HG03469 (cell line): Measurements from ENCODE around the gene WWC2.
A peak's percentile ranks its signal among the peaks of the same experiment; 100 is the strongest.

Experiments used
- ATAC-seq: cut with Tn5 transposase; IDR thresholded peaks from one replicate; pipeline ENCODE4 v1.9.1; 2021; ENCODE audit warnings: mild to moderate bottlenecking, moderate library complexity, moderate number of reproducible peaks; ENCODE audit not compliant: unreplicated experiment

Gene WWC2

DNA sequence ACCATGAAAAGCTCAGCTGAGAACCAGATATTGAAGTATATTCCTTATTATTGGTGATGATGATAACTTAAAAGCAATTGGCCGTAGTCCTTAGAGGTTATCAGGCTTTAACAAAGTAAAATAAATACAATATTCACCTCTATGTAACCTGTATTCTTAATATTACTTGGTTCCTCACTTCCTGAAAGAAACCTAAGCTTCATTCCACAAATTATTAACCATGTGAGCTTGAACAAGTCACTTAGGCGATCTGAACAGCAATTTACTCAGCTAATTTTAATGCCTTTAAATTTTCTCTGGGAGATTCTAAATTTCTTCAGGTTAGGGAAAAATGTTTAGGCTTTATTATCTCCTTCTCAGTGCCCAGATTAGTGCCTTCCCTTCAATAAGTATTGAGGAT, 151.8 kb downstream of the WWC2 start:
- ATAC-seq, result no peak

DNA sequence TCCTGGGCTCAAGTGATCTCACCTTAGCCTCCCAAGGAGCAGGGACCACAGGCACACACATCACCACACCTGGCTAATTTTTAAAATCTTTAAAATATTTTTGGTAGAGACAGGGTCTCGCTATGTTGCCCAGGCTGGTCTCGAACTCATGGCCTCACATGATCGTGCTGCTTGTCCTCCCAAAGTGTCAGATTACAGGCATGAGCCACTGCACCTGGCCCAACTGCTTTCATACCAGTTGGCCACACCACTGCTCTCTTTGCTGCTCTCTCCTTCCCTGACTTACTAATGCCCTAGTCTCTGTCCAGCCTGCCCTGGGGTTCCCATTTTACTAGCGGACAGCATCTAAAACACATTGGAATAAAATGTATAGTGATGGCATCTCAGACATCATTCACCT, 153.9 kb downstream of the WWC2 start:
- ATAC-seq, result no peak

DNA sequence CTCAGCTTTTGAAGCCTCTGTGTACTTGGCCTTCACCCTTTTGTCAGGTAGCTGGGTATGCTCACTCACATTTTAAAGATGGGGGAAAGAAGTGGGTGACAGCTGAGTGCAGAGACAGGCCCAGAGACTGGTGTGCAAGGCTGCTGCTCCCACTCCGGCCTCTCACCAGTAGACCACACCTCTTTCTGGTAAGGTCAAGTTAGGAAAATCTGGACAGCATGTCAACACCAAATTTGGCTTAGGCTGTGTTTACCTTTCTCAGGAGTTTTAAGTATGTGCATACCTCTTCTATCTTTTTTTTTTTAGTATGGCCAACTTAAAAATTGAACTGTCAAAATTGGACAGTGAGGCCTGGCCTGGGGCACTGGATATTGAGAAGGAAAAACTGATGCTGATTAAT, 154.4 kb downstream of the WWC2 start:
- no peak for ATAC-seq

DNA sequence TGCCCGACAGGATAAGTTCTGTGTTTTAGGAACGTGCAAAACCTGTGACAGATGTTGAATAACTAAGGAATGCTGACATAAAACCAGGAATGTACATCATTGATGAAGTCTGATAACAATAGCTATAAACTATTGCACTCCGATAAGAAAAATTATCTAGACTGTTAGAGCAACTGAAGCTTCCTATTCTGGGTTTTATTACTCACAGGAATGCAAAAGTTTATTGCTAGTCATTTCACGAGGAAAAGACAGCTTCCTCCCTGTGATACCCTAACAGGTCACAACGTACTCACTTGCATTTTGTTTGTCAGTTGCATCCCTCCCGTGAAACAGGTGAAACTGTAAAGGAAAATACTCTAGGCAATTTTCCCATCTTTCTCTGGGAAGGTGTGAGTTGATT, 155.1 kb downstream of the WWC2 start:
- ATAC-seq, result no peak

DNA sequence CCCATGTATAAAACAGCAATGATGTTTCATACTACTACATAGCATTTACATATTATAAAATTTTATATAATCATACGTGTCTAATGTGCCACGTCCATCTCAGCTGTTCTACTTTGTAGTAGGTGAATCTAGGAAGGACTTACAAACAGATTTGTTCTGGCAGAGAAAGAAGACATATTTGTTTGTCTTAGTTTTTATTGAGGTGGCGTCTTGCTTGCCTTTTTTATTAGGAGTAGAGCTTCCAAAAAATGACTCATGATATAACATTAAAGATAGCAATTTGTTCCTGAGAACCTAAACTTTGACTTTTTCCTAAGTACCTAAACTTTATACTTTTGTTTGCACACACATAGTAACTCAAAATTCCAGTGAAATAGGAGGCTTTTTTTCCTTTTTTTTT, 156.4 kb downstream of the WWC2 start:
- no peak for ATAC-seq

DNA sequence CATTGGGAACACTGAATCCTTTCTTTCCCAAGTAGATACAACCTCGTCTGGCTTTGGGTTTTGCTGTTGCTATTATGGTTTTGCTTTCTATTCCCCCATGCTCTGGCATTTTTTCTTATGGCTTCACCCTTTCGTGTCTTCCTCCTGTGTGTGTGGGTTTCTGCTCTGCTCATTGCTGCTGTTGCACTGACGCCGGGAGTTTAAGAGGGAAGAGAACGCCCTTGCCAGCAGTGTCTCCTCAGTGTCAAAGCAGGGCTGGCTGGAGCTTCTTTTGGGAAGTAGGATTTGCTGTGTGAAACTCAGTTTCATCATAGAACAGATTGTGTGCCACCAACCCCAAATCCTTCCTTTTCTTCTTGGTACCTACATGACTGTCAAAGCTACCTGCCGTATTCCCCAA, 157.3 kb downstream of the WWC2 start:
- ATAC-seq, result no peak

DNA sequence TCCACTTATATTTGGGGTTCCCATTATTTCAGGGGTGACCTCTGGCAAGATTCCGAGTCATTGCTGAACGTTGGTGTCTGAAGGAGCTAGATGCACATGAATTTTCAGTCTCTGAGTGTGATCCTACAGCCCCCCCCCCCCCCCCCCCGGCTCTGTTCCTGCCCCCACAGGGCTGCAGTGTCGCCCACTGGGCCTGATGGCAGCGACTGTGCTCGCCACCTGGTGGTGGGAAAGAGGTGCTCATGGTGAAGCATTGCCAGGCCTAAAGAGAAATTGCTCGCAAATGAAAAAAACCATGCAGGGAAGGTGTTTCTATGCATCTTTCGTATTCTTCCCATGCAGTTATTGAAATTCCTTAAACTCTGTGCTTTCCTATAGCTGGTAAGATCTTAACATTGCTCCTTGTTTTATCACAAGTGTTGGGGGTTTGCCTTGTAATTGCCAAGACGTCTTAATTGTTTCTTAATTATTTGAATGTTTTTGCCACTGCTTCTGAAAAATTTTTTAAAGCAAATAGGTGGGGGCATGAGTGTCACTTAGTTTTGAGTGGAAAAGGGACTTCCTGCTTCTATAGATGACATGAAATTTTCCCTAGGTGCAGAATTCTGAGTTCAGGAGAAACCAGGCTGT, 157.8 kb downstream of the WWC2 start:
- peak; percentile 63 for ATAC-seq

DNA sequence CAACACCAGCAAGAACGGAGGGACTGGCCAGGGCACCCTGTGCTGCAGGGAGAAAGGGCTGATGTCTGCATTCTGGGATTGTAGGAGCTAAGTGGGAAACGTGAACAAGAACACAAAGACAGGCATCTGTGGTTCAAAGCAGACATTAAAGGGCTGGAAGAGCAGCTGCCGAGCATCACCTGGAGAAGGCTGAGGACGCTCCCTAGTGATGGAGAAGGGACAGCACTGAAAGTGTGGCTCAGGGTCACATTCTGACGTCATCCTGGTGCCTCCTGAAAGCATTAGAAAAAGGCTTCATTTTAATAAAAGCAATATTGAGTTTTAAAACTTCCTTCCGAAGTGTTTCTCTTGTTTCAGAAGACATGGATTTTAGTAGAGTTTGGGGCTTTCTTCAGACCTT, 158.8 kb downstream of the WWC2 start:
- ATAC-seq, result no peak

DNA sequence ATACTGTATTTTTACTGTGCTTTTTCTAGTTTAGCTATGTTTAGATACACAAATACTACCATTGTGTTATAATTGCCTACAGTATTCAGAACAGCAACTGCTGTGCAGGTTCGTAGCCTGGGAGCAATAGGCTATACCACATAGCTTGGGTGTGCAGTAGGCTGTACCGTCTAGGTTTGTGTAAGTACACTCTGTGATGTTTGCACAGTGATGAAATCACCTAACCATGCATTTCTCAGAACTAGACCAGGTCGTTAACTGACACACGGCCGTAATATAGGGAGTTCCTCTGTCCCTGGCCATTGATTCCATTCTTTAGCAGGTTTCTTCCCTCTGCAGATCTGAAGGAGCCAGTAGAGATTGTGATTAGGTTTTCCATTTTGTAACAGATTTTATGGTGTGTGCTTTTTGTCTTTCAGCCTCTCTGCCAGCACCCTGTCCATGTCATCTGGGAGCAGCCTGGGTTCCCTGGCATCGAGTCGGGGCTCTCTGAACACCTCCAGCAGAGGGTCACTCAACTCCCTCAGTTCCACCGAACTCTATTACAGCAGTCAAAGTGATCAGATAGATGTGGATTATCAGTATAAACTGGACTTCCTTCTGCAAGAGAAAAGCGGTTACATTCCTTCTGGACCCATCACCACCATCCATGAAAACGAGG, 161.6 kb downstream of the WWC2 start:
- ATAC-seq, result no peak

DNA sequence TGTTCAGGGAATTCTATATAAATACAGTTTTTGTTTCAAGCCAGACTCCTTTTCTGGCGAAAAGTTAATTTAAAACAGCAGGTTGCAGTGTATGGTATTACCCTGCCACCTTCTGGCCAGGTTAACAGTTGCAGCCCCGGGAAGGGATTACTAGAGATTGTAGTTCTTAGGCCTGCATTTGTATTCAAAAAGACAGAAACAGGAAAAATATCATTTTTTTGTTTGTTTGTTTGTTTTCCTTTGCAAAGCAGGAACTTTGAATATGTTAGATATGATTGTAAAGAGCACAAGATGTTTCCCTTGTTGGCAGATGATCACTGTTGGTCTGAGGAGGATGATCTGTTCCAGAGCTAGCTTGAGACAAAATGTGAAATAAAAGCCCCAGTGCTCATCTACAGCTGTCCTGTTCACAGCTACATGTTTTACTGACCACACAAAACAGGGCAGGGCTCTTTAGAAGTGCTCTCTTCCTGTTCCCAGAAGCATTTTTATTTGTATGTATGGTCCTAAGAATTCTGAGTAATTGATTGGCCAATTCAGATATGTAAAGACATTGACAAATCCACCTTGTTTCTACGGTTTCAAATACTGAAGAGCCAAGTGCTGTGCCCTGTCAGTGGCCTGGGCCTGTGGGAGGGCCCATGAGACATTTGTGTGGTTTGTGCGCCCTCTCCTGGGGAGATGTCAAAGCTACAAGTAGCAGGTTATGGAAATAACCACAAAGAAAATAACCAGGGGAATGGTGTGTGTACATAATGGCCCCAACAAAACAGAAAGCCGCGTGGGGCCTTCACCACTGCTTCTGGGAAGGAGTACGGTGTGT, 163.1 kb downstream of the WWC2 start:
- peak; percentile 91 for ATAC-seq

DNA sequence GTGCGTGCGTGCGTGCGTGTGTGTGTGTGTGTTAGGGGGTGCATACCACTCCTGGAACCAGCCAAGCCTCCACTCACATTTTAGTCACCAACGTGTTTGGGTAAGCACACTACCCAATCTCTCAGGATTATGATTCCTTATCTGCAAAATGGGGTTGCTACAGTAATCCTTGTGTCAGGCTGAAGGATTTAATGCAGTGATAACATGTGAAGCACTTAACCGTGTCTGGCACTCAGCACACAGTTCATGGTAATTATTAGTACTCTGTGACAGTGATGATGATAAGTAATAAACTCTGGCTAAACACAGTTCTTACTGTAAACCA, 163.7 kb downstream of the WWC2 start:
- ATAC-seq, result no peak

DNA sequence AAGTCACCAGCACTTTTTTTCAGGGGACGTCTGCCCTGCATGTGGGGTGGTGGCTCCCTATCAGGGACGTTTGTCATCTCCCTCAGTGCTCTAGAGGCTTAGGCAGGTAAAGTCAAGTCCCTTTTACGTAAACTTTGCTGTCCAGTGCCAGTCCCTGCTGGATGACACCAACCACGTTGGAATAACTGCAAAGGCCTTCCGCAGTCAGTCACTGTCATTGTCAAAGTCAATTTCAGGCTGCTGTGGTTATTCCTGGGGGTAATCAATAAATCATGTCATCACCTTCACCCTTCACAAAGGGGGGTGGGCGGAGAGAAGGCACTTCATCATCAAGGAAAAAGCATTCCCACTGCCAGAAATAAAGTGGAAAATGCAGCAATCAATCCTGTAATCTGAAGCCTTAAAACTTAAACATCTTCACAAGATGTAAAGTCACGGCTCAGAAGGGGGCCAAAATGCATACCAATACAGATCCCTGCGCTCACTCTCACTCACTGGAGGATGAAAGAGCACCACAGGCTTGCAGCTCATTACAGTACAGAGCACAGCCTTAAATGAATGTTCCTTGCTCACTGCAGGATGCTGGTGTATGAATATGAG, 164.8 kb downstream of the WWC2 start:
- ATAC-seq, result no peak

DNA sequence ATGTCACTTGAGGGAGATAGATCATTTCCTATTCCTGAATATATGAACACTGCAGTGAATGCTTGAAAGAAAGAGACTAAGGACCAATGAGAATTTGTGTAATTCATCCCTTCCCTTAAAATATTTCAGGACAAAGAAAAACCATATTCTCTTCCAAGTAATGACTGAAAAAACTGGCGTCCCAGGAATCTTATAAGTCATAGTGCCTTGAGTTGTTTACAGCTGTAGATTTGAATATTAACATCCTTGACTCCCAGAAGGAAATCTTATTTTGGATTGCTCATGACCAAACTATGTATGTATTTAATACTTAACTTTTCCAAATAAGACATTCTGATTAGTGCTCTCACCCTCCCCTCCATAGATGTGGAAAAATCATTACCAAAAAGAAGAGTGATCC, 165.6 kb downstream of the WWC2 start:
- ATAC-seq, result no peak

DNA sequence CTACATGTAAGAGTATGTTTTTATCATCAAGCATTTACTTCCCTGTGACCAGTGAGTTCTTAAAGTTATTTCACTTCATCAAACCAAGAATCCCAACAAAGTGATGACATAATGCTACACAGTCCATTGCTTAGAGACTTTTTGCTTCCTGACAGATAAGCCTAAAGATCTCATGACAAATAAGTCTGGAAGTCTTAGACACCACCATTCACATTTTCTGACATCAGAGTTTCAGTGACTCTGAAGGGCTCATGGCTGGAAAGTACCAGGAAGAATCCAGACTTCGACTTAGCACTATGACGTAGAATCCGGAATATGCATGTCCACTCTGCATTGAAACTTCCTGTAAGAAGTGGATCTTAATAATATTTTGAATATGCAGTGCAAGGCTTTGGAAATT, 167.3 kb downstream of the WWC2 start:
- no peak for ATAC-seq

DNA sequence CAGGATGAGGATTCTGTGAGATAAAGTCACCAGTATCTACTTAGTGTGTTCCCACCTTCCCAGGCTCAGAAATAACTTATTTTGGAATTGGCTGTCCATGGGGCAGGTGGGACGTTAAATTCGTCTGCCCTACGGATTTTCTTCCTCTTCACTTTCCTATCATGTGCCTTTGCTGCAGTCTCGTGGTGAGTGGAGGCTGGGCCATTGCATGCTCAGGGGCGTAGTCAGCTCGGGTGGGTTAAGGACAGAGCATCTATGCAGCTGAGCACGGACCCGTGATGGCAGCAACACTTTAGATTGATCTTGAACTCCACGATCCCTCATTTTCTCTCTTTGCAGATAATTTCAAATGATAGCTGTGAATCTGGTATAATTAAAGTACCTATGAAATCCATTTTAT, 169.5 kb downstream of the WWC2 start:
- no peak for ATAC-seq

DNA sequence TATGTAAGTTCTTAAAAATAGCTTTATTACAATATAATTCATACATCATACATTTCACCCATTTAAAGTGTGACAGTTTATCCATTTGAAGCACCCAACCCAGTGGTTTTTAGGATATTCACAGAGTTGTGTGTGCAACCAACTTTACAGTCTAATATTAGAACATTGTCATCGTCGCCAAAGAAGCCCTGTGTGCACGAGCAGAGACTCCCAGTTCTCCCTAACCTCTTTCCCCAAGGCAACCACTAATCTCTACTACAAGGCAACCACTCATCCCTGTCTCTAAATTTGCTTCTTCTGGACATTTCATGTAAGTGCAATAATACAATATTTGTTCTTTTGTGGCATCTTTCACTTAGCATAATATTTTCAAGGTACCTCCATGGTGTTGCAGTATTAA, 173.3 kb downstream of the WWC2 start:
- no peak for ATAC-seq

DNA sequence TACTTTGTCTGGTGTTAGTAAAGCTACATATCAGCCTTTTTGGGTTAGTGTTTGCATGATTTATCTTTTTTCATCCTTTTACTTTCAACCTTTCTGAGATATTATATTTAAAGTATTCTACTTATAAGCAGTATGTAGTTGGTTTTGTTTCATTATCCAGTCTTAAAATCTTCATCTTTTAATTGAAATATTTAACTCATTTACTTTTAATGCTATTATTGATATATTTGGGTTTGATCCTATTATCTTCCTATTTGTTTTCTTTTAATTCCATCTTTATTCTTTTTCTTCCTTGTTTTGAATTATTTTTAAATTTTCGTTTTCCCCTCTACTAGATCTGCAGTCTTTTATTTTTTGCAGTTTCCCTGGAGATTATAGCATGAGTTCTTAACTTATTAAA, 177.0 kb downstream of the WWC2 start:
- no peak for ATAC-seq

DNA sequence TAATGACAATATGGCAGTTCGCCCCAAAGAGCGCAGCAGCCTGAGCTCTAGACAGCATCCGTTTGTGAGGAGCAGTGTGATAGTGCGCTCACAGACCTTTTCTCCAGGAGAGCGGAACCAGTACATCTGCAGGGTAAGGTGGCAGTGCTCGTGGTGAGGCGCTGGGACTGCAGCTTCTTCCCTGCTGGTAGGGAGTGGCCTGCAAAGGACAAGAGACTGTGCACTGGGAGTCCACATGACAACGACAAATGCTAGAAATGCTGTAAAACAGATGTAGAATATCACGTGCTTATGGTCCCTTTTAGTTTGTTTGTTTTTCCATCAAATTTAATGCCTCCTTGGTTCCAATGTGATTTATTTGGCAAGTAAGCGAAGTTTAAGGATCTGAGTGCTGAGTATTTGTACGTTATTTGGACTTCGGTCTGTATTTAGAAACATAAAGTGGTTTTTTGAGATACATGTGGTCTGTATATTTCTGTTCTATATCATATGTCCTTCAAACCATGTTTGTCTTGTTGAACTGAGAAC, 185.3 kb downstream of the WWC2 start:
- no peak for ATAC-seq

DNA sequence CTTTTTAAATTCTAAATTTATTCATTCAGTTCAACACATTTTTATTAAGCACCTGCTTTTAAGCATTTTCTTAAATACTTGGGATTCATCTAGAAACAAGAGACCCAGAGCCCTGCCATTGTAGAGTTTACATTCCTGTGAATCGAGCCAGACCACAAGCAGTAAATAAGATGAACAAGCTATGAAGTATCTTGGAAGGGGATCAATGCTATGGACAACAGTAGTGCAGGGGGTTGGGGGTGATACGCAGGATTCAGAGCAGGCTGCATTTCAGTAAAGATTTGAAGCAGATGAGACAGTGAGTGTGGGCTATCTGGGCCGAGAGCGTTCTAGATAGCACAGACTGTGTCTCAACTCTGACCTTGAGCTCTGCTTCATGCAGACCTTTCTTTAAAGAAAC, 185.9 kb downstream of the WWC2 start:
- no peak for ATAC-seq

DNA sequence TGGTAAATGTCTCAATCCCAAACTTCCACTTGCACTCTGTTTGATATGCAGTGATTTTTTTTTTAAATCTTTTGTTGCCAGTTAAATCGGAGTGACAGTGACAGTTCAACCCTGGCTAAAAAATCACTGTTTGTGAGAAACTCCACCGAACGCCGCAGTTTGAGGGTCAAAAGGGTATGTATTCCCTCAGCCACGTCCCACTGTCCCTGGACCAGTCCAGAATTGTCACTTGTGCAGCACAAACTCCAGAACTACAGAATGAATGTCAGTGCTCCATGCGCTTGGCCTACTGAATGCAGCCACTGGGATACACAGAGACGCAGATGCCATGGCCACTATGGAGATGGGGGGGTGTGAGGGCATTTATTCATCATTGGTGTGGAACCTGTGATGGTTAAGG, 186.8 kb downstream of the WWC2 start:
- ATAC-seq, result no peak

DNA sequence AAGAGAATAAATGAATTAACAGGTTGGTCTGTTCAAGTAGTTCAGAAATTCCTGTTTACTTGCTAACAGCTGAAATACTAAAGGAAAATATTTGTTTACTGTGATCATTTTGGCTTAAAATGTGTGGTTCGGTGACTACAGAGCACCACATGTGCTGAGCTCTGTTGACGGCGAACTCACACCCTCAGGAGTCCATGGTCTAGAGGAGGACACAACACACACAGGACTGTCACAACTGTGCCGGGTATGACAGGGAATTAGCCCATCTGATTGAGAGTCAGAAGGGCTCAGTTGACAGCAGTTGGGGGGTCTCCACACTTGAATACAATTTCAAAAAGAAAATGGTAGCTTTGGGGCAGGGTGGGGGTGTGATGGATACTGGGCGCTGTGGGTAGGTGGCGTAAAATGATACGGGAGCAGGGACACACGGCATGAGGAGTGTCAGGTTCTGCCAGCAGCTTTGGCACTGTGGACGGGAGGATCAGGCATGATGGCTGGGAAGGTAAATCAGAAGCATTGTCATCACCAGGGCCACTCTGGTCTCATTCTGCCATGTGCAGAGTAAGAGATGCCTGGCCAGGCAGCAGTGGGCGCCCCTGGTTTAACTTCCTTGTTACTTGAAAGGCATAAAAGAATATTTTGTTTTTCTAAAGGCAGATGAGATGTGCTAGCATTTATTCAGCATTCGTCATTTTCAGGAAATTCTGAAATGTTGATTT, 187.7 kb downstream of the WWC2 start:
- ATAC-seq, result no peak
